Kidney epithelial cell (primary cell): ENCODE results near the gene HS6ST1. TPM values are rescaled to one million over a fixed set of nuclear protein-coding genes. Genes with fewer than 3 reads are reported as not detected.

ENCODE experiments used
- DNase-seq: peaks from one replicate; pipeline ENCODE4 v3.0.0-alpha.2; 2010; ENCODE audit warnings: low read depth
- H3K27me3 ChIP-seq: 2 replicates; pipeline ENCODE4 v1.6.0; 2011; ENCODE audit warnings: low read length; ENCODE audit not compliant: control insufficient read depth, insufficient read depth
- H3K36me3 ChIP-seq: 2 replicates; pipeline ENCODE4 v1.5.1; 2011; ENCODE audit warnings: low read length; ENCODE audit not compliant: control insufficient read depth, insufficient read depth
- H3K4me3 ChIP-seq: 2 replicates; pipeline ENCODE4 v1.5.1; 2011; ENCODE audit warnings: low read depth, mild to moderate bottlenecking, control low read depth, low read length
- CTCF ChIP-seq: IDR thresholded peaks from 2 replicates; pipeline ENCODE4 v1.5.1; 2011; ENCODE audit warnings: mild to moderate bottlenecking, moderate library complexity, low read length, control low read depth, inconsistent platforms; ENCODE audit not compliant: insufficient read depth, poor library complexity, severe bottlenecking
- total RNA-seq: library from RNA; depleted of rRNA; stranded (reverse); fragments of >200 nt; gene quantifications from 2 replicates; pipeline ENCODE4 v1.2.3, GENCODE V29; 2015

HS6ST1 gene
- total RNA-seq, 1 donor from 2014 or later = 34.4 TPM

GRCh38 chr2:128303911-128304310, 14.8 kb downstream of the HS6ST1 start:
- DNase-seq = no peak
- Histone ChIP-seq H3K36me3 (no peaks in the 10 kb centered on the region), H3K4me3 (no peak overlapping the region), H3K27me3 (no peaks in the 10 kb centered on the region)
- no peak for TF ChIP-seq CTCF

- no peaks in the 10 kb centered on the region for H3K27me3 ChIP-seq
- no peak for DNase-seq
- no peak overlapping the region for H3K4me3 ChIP-seq
- no peaks in the 10 kb centered on the region for H3K36me3 ChIP-seq
- no peak for TF ChIP-seq CTCF
Observed at GRCh38 chr2:128303095-128303791, 15.4 kb downstream of the HS6ST1 start.

GRCh38 chr2:128302744-128303067, 16.0 kb downstream of the HS6ST1 start:
- no peaks in the 10 kb centered on the region for H3K36me3 ChIP-seq
- no peak for TF ChIP-seq CTCF
- no peaks in the 10 kb centered on the region for H3K27me3 ChIP-seq
- no peak overlapping the region for H3K4me3 ChIP-seq
- DNase-seq = no peak

GRCh38 chr2:128302011-128302743, 16.5 kb downstream of the HS6ST1 start:
- no peak for DNase-seq
- H3K4me3 ChIP-seq = no peak overlapping the region
- H3K27me3 ChIP-seq = no peaks in the 10 kb centered on the region
- no peak for TF ChIP-seq CTCF
- no peaks in the 10 kb centered on the region for H3K36me3 ChIP-seq

GRCh38 chr2:128301501-128301966, 17.1 kb downstream of the HS6ST1 start:
- Histone ChIP-seq H3K4me3 (no peak overlapping the region), H3K27me3 (no peaks in the 10 kb centered on the region), H3K36me3 (no peaks in the 10 kb centered on the region)
- TF ChIP-seq CTCF = no peak
- peak; percentile 56 for DNase-seq

- Histone ChIP-seq H3K27me3 (no peaks in the 10 kb centered on the region), H3K36me3 (no peaks in the 10 kb centered on the region), H3K4me3 (no peak overlapping the region)
- no peak for TF ChIP-seq CTCF
- DNase-seq = no peak
Observed at GRCh38 chr2:128301021-128301420, 17.6 kb downstream of the HS6ST1 start.
